GM19397 (cell line): Measurements from ENCODE around the gene FAM184B.
A peak's percentile ranks its signal among the peaks of the same experiment; 100 is the strongest.

Experiments used
- ATAC-seq: cut with Tn5 transposase; IDR thresholded peaks from one replicate; pipeline ENCODE4 v1.9.1; 2021; ENCODE audit warnings: mild to moderate bottlenecking, moderate library complexity; ENCODE audit not compliant: unreplicated experiment

Gene FAM184B

GRCh38 chr4:17646693-17647092 is 134.7 kb downstream of the FAM184B start:
- ATAC-seq: no peak

GRCh38 chr4:17642398-17642783 is 139.0 kb downstream of the FAM184B start:
- ATAC-seq: no peak

GRCh38 chr4:17639136-17639535 is 142.3 kb downstream of the FAM184B start:
- ATAC-seq: no peak

- ATAC-seq: peak; percentile 89
Observed at GRCh38 chr4:17636696-17637622, 144.5 kb downstream of the FAM184B start.

- peak; percentile 3 for ATAC-seq
Observed at GRCh38 chr4:17636341-17636695, 145.1 kb downstream of the FAM184B start.

GRCh38 chr4:17635056-17635455 is 146.4 kb downstream of the FAM184B start:
- ATAC-seq: no peak

GRCh38 chr4:17633600-17633999 is 147.8 kb downstream of the FAM184B start:
- no peak for ATAC-seq

GRCh38 chr4:17630228-17630627 is 151.2 kb downstream of the FAM184B start:
- ATAC-seq: no peak

- no peak for ATAC-seq
Observed at GRCh38 chr4:17624821-17625220, 156.6 kb downstream of the FAM184B start.

GRCh38 chr4:17623451-17624001 is 157.9 kb downstream of the FAM184B start:
- ATAC-seq: no peak

- no peak for ATAC-seq
Observed at GRCh38 chr4:17619416-17620105, 161.9 kb downstream of the FAM184B start.

GRCh38 chr4:17618926-17619325 is 162.5 kb downstream of the FAM184B start:
- no peak for ATAC-seq

GRCh38 chr4:17616283-17616682 is 165.1 kb downstream of the FAM184B start:
- no peak for ATAC-seq

GRCh38 chr4:17614416-17615299 is 166.8 kb downstream of the FAM184B start, which contains the start of gene MED28:
MED28 (plus strand) TSS chr4:17614641; CDS start chr4:17614655, 14 bp downstream.
- ATAC-seq: peak; percentile 98

- ATAC-seq: peak; percentile 45
Observed at GRCh38 chr4:17613761-17614415, 167.5 kb downstream of the FAM184B start.

- no peak for ATAC-seq
Observed at GRCh38 chr4:17605236-17605635, 176.2 kb downstream of the FAM184B start.

- no peak for ATAC-seq
Observed at GRCh38 chr4:17599826-17600225, 181.6 kb downstream of the FAM184B start.

- ATAC-seq: no peak
Observed at GRCh38 chr4:17597517-17597916, 183.9 kb downstream of the FAM184B start.

- ATAC-seq: peak; percentile 88
Observed at GRCh38 chr4:17595471-17596005, 185.9 kb downstream of the FAM184B start.

GRCh38 chr4:17589355-17589754 is 192.1 kb downstream of the FAM184B start:
- ATAC-seq: no peak
